Heart left ventricle (tissue), 13 donors: ENCODE measurements around the gene EPO.

ENCODE experiments used
- POLR2A ChIP-seq, 2 donors: fragments of 450-650 bp; IDR thresholded peaks; one replicate each; pipeline ENCODE4 v1.6.1; 2017; ENCODE audit warnings: antibody characterized with exemption in 2 of 2, mild to moderate bottlenecking in 2 of 2, moderate library complexity in 2 of 2
- TF ChIP-seq, protein P1 (sequence below), 12 donors: fragments of 200-600 bp; sonication (generic) in 4 of 12; IDR thresholded peaks; one replicate each; pipeline versions ENCODE4 v1.5.0 to v1.8.0; 2018 to 2022; ENCODE audit warnings: antibody characterized with exemption in 12 of 12, mild to moderate bottlenecking in 5 of 12
- donor health status: ischemic (EF 13 %, LVEDD 7.1; RV severe dilation, severe dysfunction).
- donor health status: DM: no; HTN: yes; CAD: no.
- donor health status: DM: no; HTN: no; CAD: no.
- donor health status: ischemic (EF 25% LVEDD 6.9; RV normal size, moderate dysfunction).
- donor health status: ischemic (EF 25% LVEDD 5.7; RV mildly dilated, moderate dysfunction).
- donor health status: ischemic (EF 35%, LVEDD 5.7; RV mildly dilated, moderate dysfunction).
- donor health status: nonischemic (EF 11% LVEDD 7.7; RV severe dilation, severe dysfunction).
- donor health status: DM: yes; HTN: yes; CAD: no.
- donor health status: PGD.
- donor health status: ischemic (EF 29% LVEDD 5.4; RV normal size, mild dysfunction).
- donor health status: nonischemic (EF 23%, LVEDD 6.1; RV moderate dilation, normal function).

DNA sequence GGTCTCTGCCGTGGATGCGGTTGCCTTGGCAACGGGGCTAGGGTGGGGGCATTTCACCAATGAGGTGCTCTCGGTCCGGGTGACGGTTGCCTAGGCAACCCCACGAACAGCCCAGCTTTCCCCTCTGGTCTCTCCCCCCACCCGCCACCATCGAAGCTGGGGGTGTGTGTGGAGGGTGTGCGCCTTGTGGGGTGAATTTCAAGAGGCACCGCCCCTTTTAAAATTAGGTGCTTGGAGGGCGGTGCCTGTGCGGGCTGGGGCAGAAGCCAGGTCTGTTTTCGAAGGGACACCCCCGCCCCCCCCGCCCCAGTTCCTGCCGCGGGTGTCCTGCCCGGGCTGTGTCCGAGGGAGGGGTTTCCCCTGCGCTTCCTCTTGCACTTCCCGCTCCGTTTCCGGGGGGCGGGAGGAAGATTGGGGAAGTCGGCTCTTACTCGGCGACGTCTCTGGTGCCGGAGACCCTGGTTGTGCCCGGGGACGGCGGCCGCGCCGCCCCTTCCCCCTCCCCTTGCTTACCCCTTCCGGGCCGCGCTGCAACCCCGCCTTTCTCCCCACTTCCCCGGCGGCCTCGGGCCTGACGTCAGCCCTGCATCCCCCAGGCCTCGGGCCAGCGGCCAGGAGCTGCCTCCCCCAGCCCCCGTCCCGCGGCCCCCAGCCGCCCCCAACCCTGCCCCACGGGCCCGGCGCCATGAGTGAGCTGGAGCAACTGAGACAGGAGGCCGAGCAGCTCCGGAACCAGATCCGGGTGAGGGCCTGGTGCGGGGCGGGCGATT is 44.5 kb upstream of the EPO start:
- TF ChIP-seq, protein P1, sequence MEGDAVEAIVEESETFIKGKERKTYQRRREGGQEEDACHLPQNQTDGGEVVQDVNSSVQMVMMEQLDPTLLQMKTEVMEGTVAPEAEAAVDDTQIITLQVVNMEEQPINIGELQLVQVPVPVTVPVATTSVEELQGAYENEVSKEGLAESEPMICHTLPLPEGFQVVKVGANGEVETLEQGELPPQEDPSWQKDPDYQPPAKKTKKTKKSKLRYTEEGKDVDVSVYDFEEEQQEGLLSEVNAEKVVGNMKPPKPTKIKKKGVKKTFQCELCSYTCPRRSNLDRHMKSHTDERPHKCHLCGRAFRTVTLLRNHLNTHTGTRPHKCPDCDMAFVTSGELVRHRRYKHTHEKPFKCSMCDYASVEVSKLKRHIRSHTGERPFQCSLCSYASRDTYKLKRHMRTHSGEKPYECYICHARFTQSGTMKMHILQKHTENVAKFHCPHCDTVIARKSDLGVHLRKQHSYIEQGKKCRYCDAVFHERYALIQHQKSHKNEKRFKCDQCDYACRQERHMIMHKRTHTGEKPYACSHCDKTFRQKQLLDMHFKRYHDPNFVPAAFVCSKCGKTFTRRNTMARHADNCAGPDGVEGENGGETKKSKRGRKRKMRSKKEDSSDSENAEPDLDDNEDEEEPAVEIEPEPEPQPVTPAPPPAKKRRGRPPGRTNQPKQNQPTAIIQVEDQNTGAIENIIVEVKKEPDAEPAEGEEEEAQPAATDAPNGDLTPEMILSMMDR (IDR thresholded peaks at IDR 0.05): no peak
- peak in 1 of 2 donors; percentile 25 for TF ChIP-seq POLR2A (IDR thresholded peaks at IDR 0.05)
